Transverse colon (tissue), 4 donors: ENCODE data around the gene TMBIM6. TPM values are rescaled to one million over a fixed set of nuclear protein-coding genes. Genes with fewer than 3 reads are reported as not detected.

ENCODE experiments used
- DNase-seq: peaks from one replicate; pipeline ENCODE4 v3.0.0-alpha.2; 2019
- H3K27ac ChIP-seq, 4 donors: fragments of 200-600 bp; sonication (generic); 2 replicates each; pipeline ENCODE4 v1.5.1; 2016 to 2018; ENCODE audit warnings: inconsistent platforms in 4 of 4
- H3K27me3 ChIP-seq: fragments of 200-600 bp; sonication (generic); 2 replicates; pipeline ENCODE4 v1.5.1; 2017; ENCODE audit warnings: inconsistent platforms
- H3K36me3 ChIP-seq, 4 donors: fragments of 200-600 bp; sonication (generic); 2 replicates each; pipeline ENCODE4 v1.5.1; 2017 to 2019; ENCODE audit warnings: inconsistent platforms in 4 of 4
- H3K4me1 ChIP-seq, 4 donors: fragments of 200-600 bp; sonication (generic); 2 replicates each; pipeline ENCODE4 v1.5.1; 2017 to 2020; ENCODE audit warnings: inconsistent platforms in 4 of 4
- H3K4me3 ChIP-seq, 4 donors: fragments of 200-600 bp; sonication (generic); 1 replicate in 1 of 4; 2 replicates in 3 of 4; pipeline versions ENCODE4 v1.5.1 to v1.6.1; 2017 to 2019; ENCODE audit warnings: inconsistent platforms in 4 of 4
- H3K9me3 ChIP-seq, 2 donors: fragments of 200-600 bp; sonication (generic); 2 replicates each; pipeline ENCODE4 v1.5.1; 2017 to 2019; ENCODE audit warnings: inconsistent platforms in 2 of 2
- EP300 ChIP-seq: sonication (generic); formaldehyde crosslinking; IDR thresholded peaks from one replicate; pipeline ENCODE4 v1.6.1; 2017; ENCODE audit warnings: antibody characterized with exemption, low read depth
- POLR2A ChIP-seq: fragments of 450-650 bp; IDR thresholded peaks from one replicate; pipeline ENCODE4 v1.6.1; 2016; ENCODE audit warnings: antibody characterized with exemption, mild to moderate bottlenecking, moderate library complexity
- POLR2AphosphoS5 ChIP-seq, 3 donors: sonication (generic); formaldehyde crosslinking; IDR thresholded peaks; one replicate each; pipeline ENCODE4 v1.6.1; 2016; ENCODE audit warnings: antibody characterized with exemption in 3 of 3
- WGBS, 2 donors: methylation state at CpG; one replicate each; pipeline ENCODE4 v1.1.5; 2018; ENCODE audit warnings: low coverage in 1 of 2; 5-methylcytosine and 5-hydroxymethylcytosine counted together
- in situ Hi-C, 4 donors: fragments of 200-750 bp; cut with MboI; loops; one replicate each; pipeline versions ENCODE4 v1.15.0 to v1.15.1; 2017; ENCODE audit warnings: low sequenced_read_pairs in 3 of 4, low pct_ligation_motif_present in 1 of 4, low pct_unique_long_range_greater_than_20kb in 1 of 4
- intact Hi-C: fragments of 100-400 bp; cut with DNase I; formaldehyde crosslinking; loops from one replicate; pipeline ENCODE4 v1.15.1; 2023; ENCODE audit warnings: low total_unique reads
- total RNA-seq, 4 donors: library from RNA; depleted of rRNA; stranded (reverse); fragments of >200 nt; gene quantifications; one replicate each; pipeline ENCODE4 v1.1.0, GENCODE V29; 2016
- TF ChIP-seq, protein P1 (sequence below), 5 experiments: fragments of 200-600 bp in 3 of 5; fragments of 450-650 bp in 2 of 5; sonication (generic) in 3 of 5; IDR thresholded peaks; 1 replicate in 2 of 5; 2 replicates in 3 of 5; pipeline ENCODE4 v1.5.1; 2016 to 2017; ENCODE audit warnings: antibody characterized with exemption in 5 of 5, inconsistent platforms in 3 of 5, mild to moderate bottlenecking in 2 of 5, moderate library complexity in 1 of 5

Gene TMBIM6
- total RNA-seq, 4 donors from 2014 or later: 234 to 709 (median 558) TPM

DNA sequence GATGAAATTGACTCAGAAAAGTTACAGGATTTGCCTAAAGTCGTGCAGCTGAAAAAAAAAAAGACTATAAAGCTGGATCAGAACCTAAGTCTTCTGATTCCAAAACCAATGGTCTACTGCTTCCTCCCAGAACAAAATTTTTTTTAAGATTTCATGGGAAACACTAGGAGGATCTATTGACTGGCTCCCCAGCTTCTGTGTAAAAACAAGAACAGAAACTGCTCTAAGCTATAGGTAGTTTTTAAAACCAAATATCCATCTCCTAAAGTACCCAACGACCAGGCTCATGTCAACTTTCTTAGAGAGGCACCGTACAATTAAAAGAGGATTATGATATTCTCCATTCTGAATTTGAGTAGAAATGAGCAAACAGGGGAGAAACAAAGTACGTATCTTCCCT, 43.5 kb upstream of the TMBIM6 start:
- Histone ChIP-seq H3K27ac (no peak overlapping the region), H3K27me3 (no peaks in the 10 kb centered on the region), H3K36me3 (no peaks in the 10 kb centered on the region), H3K4me3 (no peak overlapping the region), H3K4me1 (peaks cover 6 to 24% (median 8%) of the 10 kb centered on the region in 4 donors), H3K9me3 (no peaks in the 10 kb centered on the region)
- DNase-seq: no peak
- in situ Hi-C loops (no loop called here), intact Hi-C loops (no loop called here)
- TF ChIP-seq EP300 (no peak), POLR2A (no peak), POLR2AphosphoS5 (IDR thresholded peaks at IDR 0.05) (no peak)
- TF ChIP-seq, protein P1, sequence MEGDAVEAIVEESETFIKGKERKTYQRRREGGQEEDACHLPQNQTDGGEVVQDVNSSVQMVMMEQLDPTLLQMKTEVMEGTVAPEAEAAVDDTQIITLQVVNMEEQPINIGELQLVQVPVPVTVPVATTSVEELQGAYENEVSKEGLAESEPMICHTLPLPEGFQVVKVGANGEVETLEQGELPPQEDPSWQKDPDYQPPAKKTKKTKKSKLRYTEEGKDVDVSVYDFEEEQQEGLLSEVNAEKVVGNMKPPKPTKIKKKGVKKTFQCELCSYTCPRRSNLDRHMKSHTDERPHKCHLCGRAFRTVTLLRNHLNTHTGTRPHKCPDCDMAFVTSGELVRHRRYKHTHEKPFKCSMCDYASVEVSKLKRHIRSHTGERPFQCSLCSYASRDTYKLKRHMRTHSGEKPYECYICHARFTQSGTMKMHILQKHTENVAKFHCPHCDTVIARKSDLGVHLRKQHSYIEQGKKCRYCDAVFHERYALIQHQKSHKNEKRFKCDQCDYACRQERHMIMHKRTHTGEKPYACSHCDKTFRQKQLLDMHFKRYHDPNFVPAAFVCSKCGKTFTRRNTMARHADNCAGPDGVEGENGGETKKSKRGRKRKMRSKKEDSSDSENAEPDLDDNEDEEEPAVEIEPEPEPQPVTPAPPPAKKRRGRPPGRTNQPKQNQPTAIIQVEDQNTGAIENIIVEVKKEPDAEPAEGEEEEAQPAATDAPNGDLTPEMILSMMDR (IDR thresholded peaks at IDR 0.05): no peak
- WGBS, 2 donors: 67 to 79% methylated on average over 2 to 4 of the region's 4 CpGs

DNA sequence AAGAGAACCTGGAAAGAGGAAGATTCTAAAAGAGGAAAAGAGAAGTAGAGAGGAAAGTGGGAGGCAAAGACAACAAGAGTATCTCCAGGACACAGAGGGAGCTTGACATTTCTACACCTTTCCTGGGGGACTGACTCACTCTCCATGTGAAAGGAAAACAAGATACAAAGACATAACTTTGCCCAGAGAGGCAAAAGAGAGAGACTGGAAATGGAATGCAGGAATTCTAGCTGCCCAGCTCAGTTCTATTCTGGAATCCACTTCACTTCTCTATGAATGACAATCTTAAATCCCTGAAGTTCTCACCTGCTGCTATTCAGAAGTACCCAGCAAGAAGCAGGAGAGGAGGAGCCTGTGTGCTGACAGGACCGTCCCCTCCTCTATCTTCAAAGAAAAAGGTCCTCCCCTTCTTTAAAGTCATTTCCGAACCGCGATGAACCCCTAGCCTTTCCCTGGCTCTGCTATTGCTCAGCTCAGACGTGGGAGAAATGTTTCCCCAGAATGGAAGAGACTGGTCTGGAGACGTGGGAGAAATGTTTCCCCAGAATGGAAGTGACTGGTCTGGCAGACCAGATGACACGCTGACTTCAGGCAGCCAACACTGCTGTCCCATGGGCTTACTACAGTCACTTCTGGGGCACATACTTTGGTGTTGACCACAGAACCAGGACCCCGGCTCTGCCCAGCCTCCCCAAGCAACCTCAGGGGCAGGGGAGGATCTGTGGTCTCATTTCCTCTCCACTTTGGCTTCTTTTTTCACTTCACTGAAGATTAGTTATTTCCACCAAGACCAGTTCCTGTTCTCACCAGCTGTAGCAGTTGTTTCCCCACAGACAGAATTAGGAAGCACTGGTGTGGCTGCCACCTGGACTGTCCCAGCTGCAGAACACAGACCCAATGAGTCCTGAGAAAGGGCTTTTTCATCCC, 42.5 kb upstream of the TMBIM6 start:
- TF ChIP-seq, protein P1 (IDR thresholded peaks at IDR 0.05): no peak
- TF ChIP-seq POLR2AphosphoS5 (IDR thresholded peaks at IDR 0.05): no peak
- TF ChIP-seq POLR2A: no peak
- no peak for TF ChIP-seq EP300
- in situ Hi-C loops (no loop called here), intact Hi-C loops (no loop called here)
- H3K4me3 ChIP-seq: no peak overlapping the region
- no peaks in the 10 kb centered on the region for H3K9me3 ChIP-seq
- peaks cover 6 to 35% (median 8%) of the 10 kb centered on the region in 4 donors for H3K4me1 ChIP-seq
- WGBS, 2 donors: 52 to 80% methylated on average over 1 to 8 of the region's 8 CpGs
- H3K27me3 ChIP-seq: peaks cover 2% of the 10 kb centered on the region
- H3K36me3 ChIP-seq: no peaks in the 10 kb centered on the region
- peak; percentile 21 for DNase-seq
- peak overlapping the region; percentile 49 to 70 (median 54) for H3K27ac ChIP-seq

DNA sequence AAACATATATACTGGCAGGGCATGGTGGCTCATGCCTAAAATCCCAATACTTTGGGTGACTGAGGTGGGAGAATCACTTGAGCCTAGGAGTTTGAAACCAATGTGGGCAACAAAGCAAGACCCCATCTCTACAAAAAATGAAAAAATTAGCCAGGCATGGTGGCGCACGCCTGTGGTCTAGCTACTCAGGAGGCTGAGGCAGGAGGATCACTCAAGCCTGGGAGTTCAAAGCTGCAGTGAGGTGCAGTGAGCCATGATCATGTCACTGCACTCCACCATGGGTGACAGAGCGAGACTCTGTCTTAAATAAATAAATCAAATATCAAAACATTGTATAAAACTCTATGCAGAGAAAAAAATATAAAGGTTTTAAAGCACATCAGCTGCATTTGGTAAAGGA, 39.3 kb upstream of the TMBIM6 start:
- intact Hi-C loops (no loop called here), in situ Hi-C loops (no loop called here)
- Histone ChIP-seq H3K36me3 (no peaks in the 10 kb centered on the region), H3K4me1 (peaks cover 6 to 56% (median 22%) of the 10 kb centered on the region in 4 donors), H3K27me3 (peaks cover 12% of the 10 kb centered on the region), H3K27ac (no peak overlapping the region), H3K9me3 (no peaks in the 10 kb centered on the region), H3K4me3 (no peak overlapping the region)
- TF ChIP-seq EP300 (no peak), POLR2AphosphoS5 (IDR thresholded peaks at IDR 0.05) (no peak), POLR2A (no peak)
- TF ChIP-seq, protein P1 (IDR thresholded peaks at IDR 0.05): no peak
- no peak for DNase-seq
- WGBS, 2 donors: 64 to 84% methylated on average over 1 to 3 of the region's 3 CpGs

DNA sequence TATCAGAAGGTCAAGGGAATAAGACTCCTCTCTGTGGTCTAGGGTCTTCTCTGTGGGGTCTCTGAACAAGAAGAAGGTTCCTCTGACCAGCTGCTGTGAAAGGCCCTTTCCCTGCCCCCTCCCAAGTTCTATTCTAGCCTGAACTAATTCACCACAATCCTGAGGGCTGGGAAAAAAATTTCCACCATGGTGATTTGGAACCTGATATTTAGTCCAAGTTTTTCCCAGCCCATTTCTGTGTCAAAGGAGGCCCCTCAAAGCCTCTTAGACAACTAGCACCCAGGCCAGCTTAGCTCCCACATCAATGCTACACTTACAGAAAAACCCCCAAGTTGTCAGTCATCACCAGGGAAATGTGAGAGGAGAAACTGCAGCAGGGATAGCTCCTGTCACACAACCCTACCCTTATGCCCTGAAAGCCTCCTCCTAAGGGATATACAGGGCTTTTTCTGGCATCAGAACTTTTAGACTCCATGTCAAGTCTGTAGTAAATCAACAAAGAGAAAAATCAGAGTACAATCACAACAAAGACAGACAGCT, 38.6 kb upstream of the TMBIM6 start:
- H3K4me3 ChIP-seq: no peak overlapping the region
- in situ Hi-C loops: no loop called here
- H3K4me1 ChIP-seq: peaks cover 6 to 51% (median 23%) of the 10 kb centered on the region in 4 donors
- intact Hi-C loops: no loop called here
- no peaks in the 10 kb centered on the region for H3K9me3 ChIP-seq
- no peak for DNase-seq
- no peak for TF ChIP-seq POLR2AphosphoS5 (IDR thresholded peaks at IDR 0.05)
- no peak for TF ChIP-seq POLR2A
- TF ChIP-seq EP300: no peak
- H3K27me3 ChIP-seq: peaks cover 14% of the 10 kb centered on the region
- no peaks in the 10 kb centered on the region for H3K36me3 ChIP-seq
- H3K27ac ChIP-seq: peak overlapping the region in 1 of 4 donors; percentile 9
